Tongue (tissue), 3 donors: Measurements from ENCODE around the gene PAQR7. TPM values are rescaled to one million over a fixed set of nuclear protein-coding genes. Genes with fewer than 3 reads are reported as not detected.

ENCODE experiments used
- DNase-seq: peaks from one replicate; pipeline ENCODE4 v3.0.0-alpha.2; 2015
- small RNA-seq: library from RNA; depleted of rRNA; stranded (forward); fragments of <200 nt; gene quantifications from one replicate; pipeline ENCODE3, GENCODE V24; 2014; ENCODE audit warnings: low replicate concordance
- total RNA-seq: library from RNA; depleted of rRNA; stranded (reverse); fragments of >200 nt; gene quantifications from one replicate; pipeline ENCODE4 v1.2.3, GENCODE V29; 2014

Gene PAQR7
- total RNA-seq, 1 donor from 2014 or later = 6.5 TPM

GRCh38 chr1:25815208-25816111 lies 60.0 kb downstream of the PAQR7 start:
- DNase-seq = no peak

- DNase-seq = peak; percentile 42
Observed at GRCh38 chr1:25814549-25815087, 60.9 kb downstream of the PAQR7 start.

DNA sequence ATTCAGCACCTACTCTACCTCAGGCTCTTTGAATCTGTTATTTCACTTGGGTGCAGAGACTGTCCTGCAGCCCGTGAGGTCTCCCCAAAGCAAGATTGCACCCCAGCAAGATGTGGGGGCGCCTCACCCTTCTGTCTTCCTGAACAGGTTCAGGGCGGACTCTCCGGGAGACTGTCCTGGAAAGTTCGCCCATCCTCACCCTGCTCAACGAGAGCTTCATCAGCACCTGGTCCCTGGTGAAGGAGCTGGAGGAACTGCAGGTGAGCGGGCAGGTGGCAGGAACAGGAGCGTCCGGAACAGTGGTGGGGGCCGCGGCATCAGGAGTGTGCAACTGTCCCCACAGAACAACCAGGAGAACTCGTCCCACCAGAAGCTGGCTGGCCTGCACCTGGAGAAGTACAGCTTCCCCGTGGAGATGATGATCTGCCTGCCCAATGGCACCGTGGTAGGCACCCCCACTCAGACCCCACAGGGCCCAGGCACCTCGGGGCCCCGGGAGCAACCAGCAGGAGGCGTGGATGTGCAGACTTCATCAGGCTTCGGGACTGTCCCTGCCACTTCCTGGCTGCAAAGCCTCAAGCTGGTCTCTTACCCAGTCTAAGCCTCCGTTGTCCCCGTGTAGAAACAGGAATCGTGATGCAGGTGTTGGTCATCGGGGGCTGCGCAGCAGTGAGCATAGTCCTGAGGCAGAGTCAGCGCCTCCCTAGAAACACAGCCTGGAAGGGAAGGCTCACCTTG lies 61.6 kb downstream of the PAQR7 start:
- DNase-seq = no peak

DNA sequence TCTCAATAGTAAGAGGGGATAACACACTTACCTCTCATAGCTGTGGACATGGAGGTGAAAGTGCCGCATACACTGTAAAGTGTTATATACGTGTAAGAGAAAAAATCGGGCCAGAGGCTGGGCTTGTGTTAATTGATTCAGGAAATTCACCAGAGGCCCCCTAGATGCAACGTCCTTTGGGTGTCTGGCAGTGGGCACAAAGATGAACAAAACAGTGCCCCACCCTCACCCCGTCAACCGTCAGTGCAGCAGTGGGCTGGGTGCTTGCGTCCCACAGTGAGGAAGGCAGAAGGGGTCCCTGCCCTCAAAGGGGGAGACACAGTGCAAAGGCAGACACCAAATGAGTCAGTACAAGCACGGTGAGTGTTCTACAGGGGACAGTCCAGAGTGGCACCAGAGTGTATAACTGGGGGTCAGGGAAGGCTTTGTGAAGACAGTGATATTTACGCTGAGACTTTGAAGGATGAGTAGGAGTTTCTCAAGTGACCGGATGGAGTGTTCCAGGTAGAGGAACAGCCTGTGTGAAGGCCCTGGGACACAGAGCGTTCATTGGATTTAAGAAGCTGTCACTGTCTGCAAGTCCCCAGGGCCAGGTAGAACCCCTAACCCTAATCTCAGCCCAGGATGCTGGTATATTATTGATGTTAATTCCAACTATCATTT lies 62.3 kb downstream of the PAQR7 start:
- no peak for DNase-seq

Small RNAs within 50 kb of the gene (small RNA-seq; reads per million reads assigned to genes)
- gene AL033528.1 (not detected), gene RF00019 (not detected), gene SNRPFP2 (not detected)

Other genes with a start within 250 kb of the PAQR7 start
- 29.5 TPM for gene SELENON, start 75.5 kb downstream of the PAQR7 start, total RNA-seq
- gene MTFR1L, start 55.8 kb downstream of the PAQR7 start, total RNA-seq = 51.1 TPM
- 0.41 TPM for gene AUNIP, start 16.3 kb downstream of the PAQR7 start, total RNA-seq
- 86.0 TPM for gene STMN1, start 30.7 kb upstream of the PAQR7 start, total RNA-seq
- gene PAFAH2, start 122.4 kb upstream of the PAQR7 start, total RNA-seq = 20.2 TPM
- 5.4 TPM for gene EXTL1, start 146.1 kb upstream of the PAQR7 start, total RNA-seq
- 1.2 TPM for gene SLC30A2, start 170.4 kb upstream of the PAQR7 start, total RNA-seq
- gene TRIM63, start 191.9 kb upstream of the PAQR7 start, total RNA-seq = 64.5 TPM
- gene PDIK1L, start 236.1 kb upstream of the PAQR7 start, total RNA-seq = 11.7 TPM